ENCODE data around the gene ZDHHC14.

The ZDHHC14 gene

DNA sequence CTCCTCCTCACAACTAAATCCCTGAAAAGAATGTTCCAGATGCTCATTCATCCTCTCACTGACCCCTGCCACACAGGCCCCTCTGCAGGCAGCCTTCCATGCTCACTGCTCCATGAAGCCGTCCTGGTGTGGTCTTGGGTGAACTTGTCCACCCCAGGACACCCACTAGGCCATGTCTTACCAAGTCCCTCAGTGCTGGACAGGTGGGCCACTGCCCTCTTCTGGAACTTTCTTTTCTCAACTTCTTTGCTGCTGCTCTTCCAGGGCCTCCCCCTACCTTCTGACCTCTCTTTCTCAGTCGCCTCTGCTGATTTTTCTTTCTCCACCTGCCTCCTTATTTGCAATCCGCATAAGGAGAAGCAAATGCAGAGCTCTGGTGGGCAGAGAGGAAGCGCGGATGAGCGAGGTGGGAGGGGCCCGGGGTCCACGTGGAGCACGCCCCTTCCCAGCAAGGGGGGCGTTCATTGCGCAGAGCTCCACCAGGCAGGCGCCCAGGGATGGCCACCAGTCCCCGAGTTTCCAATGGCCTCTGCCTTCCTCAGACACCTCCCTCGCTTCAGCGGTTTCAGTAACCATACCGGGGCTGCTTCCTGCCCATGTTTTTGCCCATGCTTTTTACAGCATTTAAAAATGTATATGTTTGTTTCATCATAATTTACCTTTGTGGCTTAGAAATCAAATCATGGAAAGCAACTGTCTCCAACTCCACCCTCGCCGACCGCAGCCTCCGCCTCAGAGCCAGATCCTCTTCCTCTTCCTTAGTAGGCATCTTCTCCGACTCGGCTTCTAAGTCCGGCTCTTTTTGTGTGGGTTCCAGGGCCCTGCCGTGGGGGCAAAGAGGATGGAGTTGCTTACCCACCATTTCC, 129.6 kb downstream of the ZDHHC14 start:
- no peaks in the 10 kb centered on the region for H3K27me3 ChIP-seq (ENCODE audit: insufficient read depth, low read length)
- no peaks in the 10 kb centered on the region for H3K79me2 ChIP-seq (ENCODE audit: control insufficient read depth, insufficient read depth, low read length, unreplicated experiment)
- H2AFZ ChIP-seq (ENCODE audit: low read length, unreplicated experiment) = no peak overlapping the region
- peaks cover 9% of the 10 kb centered on the region for H3K4me1 ChIP-seq (ENCODE audit: control insufficient read depth, insufficient read depth, low read length, unreplicated experiment)
- H3K36me3 ChIP-seq (ENCODE audit: insufficient read depth, low read length) = no peaks in the 10 kb centered on the region
- H3K4me3 ChIP-seq (ENCODE audit: low read depth, low read length) = no peak overlapping the region
- no peak overlapping the region for H3K27ac ChIP-seq (ENCODE audit: low read depth, low read length)

DNA sequence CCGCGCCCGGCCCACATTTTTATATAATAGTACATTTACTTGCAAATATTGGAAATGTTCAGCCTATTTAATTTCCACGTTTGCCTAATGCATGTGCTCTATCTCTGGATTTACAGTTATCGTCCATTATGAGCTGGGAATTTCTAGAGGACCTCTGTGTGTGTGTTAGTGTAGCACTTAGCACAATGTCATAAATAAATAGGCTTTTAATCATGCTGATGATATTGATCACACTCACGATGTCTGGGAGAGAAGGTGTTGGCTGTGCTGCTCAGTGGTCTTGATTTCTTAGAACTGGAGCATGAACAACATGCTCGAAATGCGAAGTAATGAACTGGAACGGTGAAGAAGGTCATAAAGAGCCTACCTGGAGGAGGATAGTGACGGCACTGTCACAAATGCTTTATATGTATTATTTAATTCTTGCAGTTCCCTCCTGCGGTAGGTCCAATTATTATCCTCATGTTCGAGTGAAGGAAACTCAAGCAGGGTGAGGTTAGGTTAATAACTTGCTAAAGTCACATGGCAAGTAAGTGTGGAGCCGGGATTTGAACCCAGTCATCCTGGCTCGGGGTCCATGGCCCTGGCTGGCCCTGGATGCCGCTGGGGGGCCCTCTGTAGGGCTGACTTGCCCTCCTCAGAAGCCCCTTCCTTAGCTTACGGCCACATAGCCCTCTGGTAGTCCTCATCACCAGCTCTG, 130.8 kb downstream of the ZDHHC14 start:
- Histone ChIP-seq H3K27me3 (ENCODE audit: insufficient read depth, low read length) (no peaks in the 10 kb centered on the region), H3K27ac (ENCODE audit: low read depth, low read length) (no peak overlapping the region), H3K36me3 (ENCODE audit: insufficient read depth, low read length) (no peaks in the 10 kb centered on the region), H3K4me1 (ENCODE audit: control insufficient read depth, insufficient read depth, low read length, unreplicated experiment) (peaks cover 9% of the 10 kb centered on the region), H2AFZ (ENCODE audit: low read length, unreplicated experiment) (no peak overlapping the region), H3K79me2 (ENCODE audit: control insufficient read depth, insufficient read depth, low read length, unreplicated experiment) (no peaks in the 10 kb centered on the region), H3K4me3 (ENCODE audit: low read depth, low read length) (no peak overlapping the region)

DNA sequence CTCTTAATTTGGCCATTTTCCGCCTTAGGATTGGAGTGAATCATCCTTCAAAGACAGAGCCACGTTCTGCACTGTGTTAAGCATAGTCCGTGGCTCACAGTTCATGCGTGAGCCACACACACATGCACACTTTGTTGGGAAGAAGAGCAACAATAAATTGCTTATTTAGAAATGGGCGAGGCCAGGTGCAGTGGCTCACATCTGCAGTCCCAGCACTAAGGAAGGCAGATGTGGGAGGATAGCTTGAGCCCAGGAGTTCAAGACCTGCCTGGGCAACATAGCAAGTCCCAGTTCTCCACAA, 131.3 kb downstream of the ZDHHC14 start:
- H3K27ac ChIP-seq (ENCODE audit: low read depth, low read length) = no peak overlapping the region
- peaks cover 9% of the 10 kb centered on the region for H3K4me1 ChIP-seq (ENCODE audit: control insufficient read depth, insufficient read depth, low read length, unreplicated experiment)
- no peak overlapping the region for H3K4me3 ChIP-seq (ENCODE audit: low read depth, low read length)
- no peaks in the 10 kb centered on the region for H3K36me3 ChIP-seq (ENCODE audit: insufficient read depth, low read length)
- H3K27me3 ChIP-seq (ENCODE audit: insufficient read depth, low read length) = no peaks in the 10 kb centered on the region
- H3K79me2 ChIP-seq (ENCODE audit: control insufficient read depth, insufficient read depth, low read length, unreplicated experiment) = no peaks in the 10 kb centered on the region
- no peak overlapping the region for H2AFZ ChIP-seq (ENCODE audit: low read length, unreplicated experiment)

DNA sequence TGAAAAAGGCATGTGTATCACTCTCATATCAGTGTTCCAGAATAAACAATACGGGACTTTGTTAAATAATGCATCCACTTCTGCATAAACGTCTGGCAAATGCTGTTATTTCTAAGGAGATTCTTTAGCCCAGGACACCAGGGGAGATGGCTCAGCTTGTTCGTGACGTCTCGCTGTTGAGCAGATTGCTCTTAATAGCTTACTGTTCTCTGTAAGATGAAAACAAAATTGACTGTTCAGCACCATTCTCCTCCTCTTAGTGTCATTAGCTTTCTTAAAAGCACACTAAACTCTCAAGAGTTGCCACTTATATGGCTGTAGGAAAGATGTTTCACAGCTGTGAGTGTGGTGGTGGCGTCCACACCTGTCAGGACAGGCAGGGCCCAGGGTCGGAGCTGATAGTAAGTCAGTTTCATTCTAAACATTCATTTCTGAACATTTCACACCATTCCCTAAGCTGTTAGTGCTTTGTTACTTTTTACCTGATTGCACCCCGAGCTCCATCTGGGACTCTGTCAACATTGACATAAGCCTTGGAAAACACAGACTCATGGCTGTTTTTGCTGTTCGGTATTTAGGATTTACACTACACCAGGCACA, 132.1 kb downstream of the ZDHHC14 start:
- no peaks in the 10 kb centered on the region for H3K27me3 ChIP-seq (ENCODE audit: insufficient read depth, low read length)
- no peaks in the 10 kb centered on the region for H3K79me2 ChIP-seq (ENCODE audit: control insufficient read depth, insufficient read depth, low read length, unreplicated experiment)
- peaks cover 9% of the 10 kb centered on the region for H3K4me1 ChIP-seq (ENCODE audit: control insufficient read depth, insufficient read depth, low read length, unreplicated experiment)
- no peak overlapping the region for H3K27ac ChIP-seq (ENCODE audit: low read depth, low read length)
- no peaks in the 10 kb centered on the region for H3K36me3 ChIP-seq (ENCODE audit: insufficient read depth, low read length)
- H3K4me3 ChIP-seq (ENCODE audit: low read depth, low read length) = no peak overlapping the region
- no peak overlapping the region for H2AFZ ChIP-seq (ENCODE audit: low read length, unreplicated experiment)

DNA sequence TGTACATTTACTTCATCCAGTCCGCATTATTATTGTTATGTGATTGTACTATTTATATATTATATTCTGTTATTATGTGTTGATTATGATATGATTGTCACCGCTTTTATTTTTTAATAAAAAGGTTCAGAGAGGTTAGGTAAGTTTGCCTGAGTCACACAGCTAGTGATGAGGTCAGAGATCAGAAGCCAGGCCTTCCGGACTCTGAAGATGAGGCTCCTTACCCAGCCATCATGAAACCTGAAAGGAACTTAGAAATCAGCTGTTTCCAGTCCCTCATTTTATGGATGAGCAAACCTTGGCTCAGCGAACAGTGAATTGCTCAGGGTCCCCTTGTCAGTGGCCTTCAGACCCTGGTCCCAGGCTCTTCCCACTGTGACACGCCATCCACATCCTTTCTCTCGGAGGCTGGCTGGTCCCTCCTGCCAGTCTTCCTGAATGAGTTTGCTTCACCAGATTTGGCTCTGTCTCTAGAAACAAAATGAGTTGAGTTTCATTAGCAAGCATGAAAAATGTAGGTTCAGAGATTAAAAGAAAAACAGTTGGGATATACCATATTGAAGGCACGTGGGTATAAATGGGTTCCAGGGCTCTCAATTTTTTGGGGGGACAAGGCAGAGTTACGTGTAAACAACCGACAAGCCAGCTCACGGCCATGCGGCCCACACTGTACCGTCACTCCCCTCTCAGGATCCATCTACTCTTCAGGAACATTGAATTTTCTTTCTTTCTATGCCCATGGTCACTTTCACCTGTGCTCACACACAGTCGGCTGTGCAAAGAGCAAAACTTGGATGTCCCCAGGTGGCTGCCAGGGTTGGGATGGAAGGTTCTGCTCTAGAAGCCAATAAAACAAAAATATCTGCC, 132.9 kb downstream of the ZDHHC14 start:
- Histone ChIP-seq H3K4me1 (ENCODE audit: control insufficient read depth, insufficient read depth, low read length, unreplicated experiment) (peaks cover 9% of the 10 kb centered on the region), H2AFZ (ENCODE audit: low read length, unreplicated experiment) (no peak overlapping the region), H3K27ac (ENCODE audit: low read depth, low read length) (no peak overlapping the region), H3K4me3 (ENCODE audit: low read depth, low read length) (no peak overlapping the region), H3K79me2 (ENCODE audit: control insufficient read depth, insufficient read depth, low read length, unreplicated experiment) (no peaks in the 10 kb centered on the region), H3K27me3 (ENCODE audit: insufficient read depth, low read length) (no peaks in the 10 kb centered on the region), H3K36me3 (ENCODE audit: insufficient read depth, low read length) (no peaks in the 10 kb centered on the region)

DNA sequence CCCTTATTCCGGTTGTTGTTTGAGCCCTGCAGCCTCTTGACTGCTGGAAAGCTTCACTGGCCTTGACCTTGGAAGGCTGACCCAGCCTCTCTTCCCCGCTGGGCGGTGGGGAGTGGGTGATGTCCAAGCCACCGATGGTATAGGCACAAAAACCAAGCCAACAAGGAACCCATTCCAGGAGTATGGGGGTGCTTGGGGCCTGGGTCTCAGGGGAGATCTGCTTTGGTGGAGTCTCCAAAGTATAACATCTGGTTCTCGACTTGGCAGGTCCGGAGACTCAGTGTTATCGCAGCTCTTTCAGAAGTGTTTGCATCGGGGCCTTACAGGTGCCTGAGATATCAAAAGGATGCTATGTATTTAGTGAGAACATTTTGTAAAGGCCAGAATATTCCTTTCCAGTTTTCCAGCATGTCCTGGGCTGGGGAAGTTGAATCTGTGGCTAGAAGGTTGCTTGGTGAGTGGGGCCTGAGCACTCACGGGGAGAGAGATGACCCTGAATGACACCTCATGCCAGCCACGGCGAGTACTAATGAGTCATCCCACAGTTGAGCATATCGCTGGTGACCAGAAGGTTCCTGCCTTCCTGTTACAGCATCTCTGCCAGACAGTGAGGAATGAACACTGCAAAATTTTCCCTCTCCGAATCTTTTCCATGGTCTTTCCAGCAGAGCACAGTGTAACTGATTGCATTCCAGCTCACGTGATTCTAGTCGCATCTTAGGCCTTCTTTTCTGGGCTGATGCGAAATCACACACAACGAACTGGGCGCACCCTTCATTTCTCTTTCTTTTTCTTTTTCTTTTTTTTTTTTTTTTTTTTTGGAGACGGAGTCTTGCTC, 133.9 kb downstream of the ZDHHC14 start:
- Histone ChIP-seq H3K79me2 (ENCODE audit: control insufficient read depth, insufficient read depth, low read length, unreplicated experiment) (no peaks in the 10 kb centered on the region), H3K4me1 (ENCODE audit: control insufficient read depth, insufficient read depth, low read length, unreplicated experiment) (peaks cover 9% of the 10 kb centered on the region), H3K27me3 (ENCODE audit: insufficient read depth, low read length) (no peaks in the 10 kb centered on the region), H2AFZ (ENCODE audit: low read length, unreplicated experiment) (no peak overlapping the region), H3K27ac (ENCODE audit: low read depth, low read length) (no peak overlapping the region; the same call in 1 of the 2 replicates), H3K4me3 (ENCODE audit: low read depth, low read length) (no peak overlapping the region), H3K36me3 (ENCODE audit: insufficient read depth, low read length) (no peaks in the 10 kb centered on the region)

DNA sequence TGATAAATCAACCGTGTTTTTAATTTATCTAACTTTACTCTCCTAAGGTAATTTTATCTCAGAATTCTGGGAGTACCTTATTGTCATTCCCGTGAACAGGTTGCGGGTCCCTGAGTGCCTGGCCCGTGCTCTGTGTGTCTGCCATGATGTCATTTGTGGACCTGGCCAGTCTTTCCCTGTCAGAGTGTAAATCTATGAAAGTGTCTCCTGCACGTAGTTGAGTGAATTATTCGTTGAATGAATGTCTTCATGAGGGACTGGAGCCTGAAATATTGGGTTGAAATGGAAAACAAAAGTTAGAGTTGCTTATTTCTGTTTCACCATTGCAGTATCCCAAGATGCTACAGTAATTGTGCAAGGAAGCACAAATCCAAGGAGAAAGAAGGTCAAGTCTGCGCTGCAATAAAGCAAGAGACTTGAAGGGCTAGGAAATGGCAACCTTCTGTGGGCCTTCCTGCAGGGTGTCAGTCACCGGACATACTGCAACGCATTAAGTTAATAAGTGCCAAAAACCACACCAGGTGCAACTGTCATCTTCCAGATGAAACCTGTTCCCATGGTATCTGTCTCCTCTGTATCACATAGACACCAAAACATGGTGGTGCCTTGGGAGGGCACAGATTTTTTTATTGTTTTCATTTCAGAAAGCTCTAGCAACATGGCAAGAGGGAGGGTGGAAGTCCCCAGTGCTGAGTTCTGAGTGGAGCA, 135.5 kb downstream of the ZDHHC14 start:
- Histone ChIP-seq H3K36me3 (ENCODE audit: insufficient read depth, low read length) (no peaks in the 10 kb centered on the region), H3K4me1 (ENCODE audit: control insufficient read depth, insufficient read depth, low read length, unreplicated experiment) (peaks cover 9% of the 10 kb centered on the region), H3K27me3 (ENCODE audit: insufficient read depth, low read length) (no peaks in the 10 kb centered on the region), H3K27ac (ENCODE audit: low read depth, low read length) (no peak overlapping the region), H3K4me3 (ENCODE audit: low read depth, low read length) (no peak overlapping the region), H3K79me2 (ENCODE audit: control insufficient read depth, insufficient read depth, low read length, unreplicated experiment) (no peaks in the 10 kb centered on the region), H2AFZ (ENCODE audit: low read length, unreplicated experiment) (no peak overlapping the region)

DNA sequence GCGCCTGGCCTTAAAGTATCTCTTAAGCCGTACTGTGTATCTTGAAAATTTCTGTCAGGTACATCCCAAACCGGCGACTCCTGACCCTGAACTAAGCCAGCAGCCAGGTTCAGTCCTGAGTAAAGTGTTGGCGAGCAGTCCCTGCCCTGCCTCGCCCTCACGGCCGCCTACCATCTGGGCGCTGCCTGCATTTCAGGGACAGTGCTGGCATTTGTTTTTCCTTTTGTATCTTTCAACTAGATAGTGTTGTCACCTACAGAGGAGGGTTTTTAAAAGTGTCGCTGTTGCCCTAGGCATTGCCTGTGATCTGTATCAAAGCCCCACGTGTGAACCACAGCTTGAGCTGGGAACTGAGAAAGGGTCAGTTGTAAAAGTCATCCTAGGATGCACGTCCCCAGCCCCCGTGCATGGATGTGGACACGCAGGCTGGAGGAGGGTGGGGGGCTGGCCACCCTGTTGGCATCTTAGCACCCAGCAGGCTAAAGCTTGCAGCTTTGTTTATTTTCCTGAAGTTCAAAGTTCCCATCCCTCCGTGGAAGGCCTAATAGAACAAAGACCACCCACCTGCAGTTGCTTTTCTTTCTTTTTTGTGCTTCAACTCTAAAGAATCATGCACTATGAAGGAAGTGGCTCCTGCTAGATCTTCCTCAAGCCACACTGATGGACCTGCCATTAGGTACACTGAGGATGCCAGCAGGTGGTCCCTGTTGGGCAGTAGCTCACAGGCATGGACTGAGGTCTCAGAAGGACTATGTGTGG, 136.8 kb downstream of the ZDHHC14 start:
- H3K79me2 ChIP-seq (ENCODE audit: control insufficient read depth, insufficient read depth, low read length, unreplicated experiment) = no peaks in the 10 kb centered on the region
- no peaks in the 10 kb centered on the region for H3K27me3 ChIP-seq (ENCODE audit: insufficient read depth, low read length)
- H3K27ac ChIP-seq (ENCODE audit: low read depth, low read length) = no peak overlapping the region
- no peak overlapping the region for H2AFZ ChIP-seq (ENCODE audit: low read length, unreplicated experiment)
- no peak overlapping the region for H3K4me3 ChIP-seq (ENCODE audit: low read depth, low read length)
- H3K36me3 ChIP-seq (ENCODE audit: insufficient read depth, low read length) = no peaks in the 10 kb centered on the region
- peaks cover 9% of the 10 kb centered on the region for H3K4me1 ChIP-seq (ENCODE audit: control insufficient read depth, insufficient read depth, low read length, unreplicated experiment)

Data from ACC112 (cell line).